Stimulated activated CD4-positive, alpha-beta T cell treated with anti-CD3 and anti-CD28 coated beads, TNF-alpha, amount 100 ng/mL, for 48 hours (primary cell): ENCODE results near the gene DNAJC22.

ENCODE experiments used
- DNase-seq, 3 donors: peaks; one replicate each; pipeline ENCODE4 v3.0.0-alpha.2; 2020; ENCODE audit warnings: low read depth in 3 of 3

The DNAJC22 gene

DNA sequence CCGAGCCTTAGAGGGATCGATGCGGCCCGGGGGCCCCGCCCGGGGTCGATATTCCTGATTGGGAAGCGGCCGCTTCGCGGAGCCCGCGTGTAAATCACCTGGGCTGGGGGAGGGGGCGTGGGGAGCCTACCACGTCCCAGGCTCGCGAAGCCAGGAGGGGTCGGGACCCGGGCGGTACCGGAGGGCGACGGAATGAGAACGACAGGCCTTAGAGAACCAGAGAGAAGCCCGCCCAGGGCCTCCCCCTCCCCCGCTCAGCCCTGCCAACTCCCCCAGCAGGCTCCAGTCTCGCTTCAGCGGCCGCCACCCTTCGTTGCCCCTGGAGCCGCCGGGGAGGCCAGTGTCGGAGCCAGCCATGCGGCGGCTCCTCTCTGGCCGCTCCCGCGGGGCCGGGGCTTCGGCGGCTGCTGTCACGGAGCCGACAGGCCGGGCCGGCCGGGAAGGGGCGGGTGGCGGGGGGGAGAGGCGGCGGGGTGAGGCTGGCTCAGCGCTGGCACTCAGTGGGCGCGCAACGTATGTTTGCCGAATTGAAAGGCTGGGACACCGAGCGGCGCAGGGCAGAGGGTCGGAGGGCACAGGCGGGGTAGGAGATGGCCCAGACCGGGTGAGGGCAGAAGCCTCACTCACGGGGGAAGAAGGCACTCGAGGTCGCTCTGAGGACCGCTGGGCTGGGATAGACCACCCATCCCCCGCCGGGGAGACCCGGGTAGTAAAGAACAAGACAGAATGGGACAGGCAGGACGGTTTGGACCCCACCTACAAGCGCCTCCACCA is 1.4 kb upstream of the DNAJC22 start:
- no peak for DNase-seq

DNA sequence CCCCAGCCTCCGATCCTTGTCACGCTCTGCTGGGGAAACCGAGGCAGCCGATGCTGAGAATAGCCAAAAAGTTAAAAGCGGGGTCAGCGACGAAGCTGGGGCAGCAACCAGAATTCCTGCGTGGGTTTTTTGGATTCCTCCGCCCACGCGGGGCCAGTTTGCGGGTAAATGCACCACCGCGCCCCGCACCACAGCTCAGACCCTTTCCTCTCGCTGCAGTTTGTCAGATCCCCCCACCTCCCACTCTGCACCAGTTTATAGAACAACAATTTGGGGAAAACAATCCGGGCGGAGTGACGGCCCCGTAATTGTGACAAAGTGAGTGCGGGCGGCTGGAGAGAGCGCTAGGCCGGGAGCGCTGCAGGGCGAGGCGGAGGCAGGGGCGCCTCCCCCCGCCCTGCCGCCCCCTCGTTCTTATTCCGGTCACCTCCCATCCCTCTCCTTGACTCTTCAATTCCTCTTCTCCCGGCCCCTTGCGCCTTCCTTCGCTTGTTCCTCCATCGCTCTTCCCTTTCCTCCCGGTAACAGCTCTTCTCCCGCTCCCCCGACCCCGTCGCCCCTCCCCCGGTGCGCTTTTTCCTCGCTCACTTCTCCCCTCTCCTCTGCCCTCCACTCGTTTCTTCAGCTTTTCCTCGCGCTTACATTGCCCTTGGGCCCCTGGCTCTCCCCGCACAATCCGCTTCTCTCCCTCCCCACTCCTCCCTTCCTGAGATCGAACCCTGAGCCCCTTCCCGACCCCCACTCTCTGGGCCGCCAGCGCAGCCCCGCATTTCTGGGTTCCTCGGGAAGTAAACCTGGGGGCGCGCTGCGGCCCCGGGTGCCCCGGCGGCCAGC is 646 bp upstream of the DNAJC22 start:
- no peak for DNase-seq

DNA sequence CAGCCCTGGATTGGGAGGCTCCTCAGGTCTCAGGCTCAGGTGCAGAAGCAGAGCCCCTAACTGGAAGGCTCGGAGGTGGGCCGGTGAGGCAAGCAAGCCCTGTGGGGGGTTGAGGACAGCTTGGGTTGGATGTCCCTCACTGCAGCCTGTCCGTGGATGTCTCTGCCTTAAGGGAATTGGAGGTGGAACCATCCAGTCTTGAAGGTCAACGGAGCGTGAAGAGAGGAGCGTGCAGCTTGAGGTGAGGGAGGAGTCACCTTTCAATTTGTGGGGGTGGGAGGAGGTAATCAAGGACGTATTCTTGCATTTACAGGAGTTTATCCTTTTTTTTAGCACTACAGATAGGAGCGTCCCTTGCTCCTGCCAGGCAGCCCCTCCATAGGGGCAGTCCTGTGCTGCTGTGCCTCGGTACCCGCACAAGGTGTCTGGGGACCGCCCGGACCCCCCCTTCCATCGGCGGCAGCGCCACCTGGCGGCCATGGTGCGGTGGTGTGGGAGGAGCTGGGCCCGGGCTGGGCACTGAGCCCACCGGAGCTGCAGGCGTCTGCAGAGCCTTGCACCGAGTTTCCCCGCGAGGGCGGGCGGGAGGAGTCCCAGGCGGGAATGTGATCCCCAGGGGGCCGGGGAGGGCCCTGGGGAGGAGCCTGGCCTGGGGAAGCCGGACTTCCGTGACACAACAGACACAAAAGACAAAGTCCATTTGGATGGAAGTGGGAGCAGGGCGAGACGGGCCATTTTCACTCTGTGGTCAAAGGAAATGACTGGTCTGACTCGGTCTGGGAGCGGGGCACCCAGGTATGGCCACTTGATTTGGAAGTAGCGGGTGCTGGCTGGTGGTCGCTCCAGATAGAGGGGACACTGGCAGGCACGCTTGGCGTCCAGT is 864 bp downstream of the DNAJC22 start:
- peak; percentile 46 to 72 (median 68) for DNase-seq

DNA sequence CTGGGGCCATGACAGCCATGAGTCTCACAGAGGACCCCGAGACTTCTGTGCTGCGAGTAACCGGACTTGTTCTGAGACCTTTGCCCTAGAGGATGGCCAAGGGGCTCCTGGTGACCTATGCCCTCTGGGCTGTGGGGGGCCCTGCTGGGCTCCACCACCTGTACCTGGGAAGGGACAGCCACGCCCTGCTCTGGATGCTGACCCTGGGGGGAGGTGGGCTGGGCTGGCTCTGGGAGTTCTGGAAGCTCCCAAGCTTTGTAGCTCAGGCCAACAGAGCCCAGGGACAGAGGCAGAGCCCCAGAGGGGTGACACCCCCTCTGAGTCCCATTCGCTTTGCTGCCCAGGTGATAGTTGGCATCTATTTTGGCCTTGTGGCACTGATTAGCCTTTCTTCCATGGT is 2.1 kb downstream of the DNAJC22 start:
- DNase-seq, result no peak

DNA sequence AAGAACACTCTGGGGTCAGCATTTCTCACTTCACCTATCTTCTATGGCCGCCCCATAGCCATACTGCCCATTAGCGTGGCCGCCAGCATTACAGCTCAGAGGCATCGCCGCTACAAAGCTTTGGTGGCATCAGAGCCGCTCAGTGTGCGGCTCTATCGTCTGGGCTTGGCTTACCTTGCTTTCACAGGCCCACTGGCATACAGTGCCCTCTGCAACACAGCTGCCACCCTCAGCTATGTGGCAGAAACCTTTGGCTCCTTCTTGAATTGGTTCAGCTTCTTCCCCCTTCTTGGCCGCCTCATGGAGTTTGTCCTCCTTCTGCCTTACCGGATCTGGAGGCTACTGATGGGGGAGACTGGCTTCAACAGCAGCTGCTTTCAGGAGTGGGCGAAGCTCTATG is 2.6 kb downstream of the DNAJC22 start:
- DNase-seq, result no peak

DNA sequence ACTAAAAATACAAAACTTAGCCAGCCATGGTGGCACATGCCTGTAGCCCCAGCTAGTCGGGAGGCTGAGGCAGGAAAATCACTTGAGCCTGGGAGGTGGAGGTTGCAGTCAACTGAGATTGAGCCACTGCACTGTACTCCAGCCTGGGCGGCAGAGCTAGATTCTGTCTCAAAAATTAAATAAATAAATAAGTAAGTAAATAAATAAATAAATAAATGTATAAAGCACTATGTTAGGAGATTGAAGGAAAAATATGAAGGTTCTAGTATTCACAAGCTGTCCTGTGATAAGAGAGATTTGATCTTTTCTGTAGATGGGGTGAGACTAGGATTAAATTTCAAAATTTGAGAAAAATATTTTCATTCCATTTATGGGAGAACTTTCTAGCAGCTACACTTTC is 5.7 kb downstream of the DNAJC22 start:
- DNase-seq, result no peak

DNA sequence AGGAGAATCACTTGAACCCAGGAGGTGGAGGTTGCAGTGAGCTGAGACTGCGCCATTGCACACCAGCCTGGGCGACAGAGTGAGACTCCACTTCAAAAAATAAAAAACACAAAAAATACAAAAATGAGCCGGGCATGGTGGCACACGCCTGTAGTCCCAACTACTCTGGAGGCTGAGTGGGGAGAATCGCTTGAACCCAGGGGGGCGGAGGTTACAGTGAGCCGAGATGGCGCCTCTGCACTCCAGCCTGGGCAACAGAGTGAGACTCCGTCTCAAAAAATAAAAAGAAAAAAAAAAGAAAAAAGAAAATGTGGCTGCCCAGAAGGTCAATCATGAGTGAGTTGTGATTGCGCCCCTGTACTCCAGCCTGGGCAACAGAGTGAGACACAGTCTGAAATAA is 9.2 kb downstream of the DNAJC22 start:
- DNase-seq, result no peak

DNA sequence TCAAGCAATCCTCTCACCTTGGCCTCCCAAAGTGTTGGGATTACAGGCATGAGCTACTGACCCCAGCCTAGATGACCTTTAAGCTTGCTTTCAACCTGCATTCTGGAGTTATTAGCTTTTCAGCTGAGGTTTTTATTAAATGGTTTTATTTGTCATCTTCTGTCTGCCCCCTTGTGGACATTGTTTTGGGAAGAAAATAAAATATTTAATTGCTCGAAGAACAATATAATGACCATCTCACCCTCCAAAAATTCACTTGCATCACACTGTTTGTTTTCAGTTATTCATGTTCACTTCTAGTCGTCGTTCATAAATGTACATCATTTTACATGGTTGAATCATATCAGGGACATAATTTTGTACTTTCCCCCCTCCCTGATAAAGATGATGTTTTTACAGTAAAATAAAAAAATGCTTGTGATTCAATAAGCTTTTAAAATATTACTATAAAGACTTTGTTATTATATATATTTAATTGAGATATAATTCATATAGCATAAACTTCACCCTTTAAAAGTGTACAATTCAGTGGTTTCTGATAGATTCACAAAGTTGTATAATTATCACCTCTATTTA is 10.5 kb downstream of the DNAJC22 start:
- DNase-seq, result no peak

DNA sequence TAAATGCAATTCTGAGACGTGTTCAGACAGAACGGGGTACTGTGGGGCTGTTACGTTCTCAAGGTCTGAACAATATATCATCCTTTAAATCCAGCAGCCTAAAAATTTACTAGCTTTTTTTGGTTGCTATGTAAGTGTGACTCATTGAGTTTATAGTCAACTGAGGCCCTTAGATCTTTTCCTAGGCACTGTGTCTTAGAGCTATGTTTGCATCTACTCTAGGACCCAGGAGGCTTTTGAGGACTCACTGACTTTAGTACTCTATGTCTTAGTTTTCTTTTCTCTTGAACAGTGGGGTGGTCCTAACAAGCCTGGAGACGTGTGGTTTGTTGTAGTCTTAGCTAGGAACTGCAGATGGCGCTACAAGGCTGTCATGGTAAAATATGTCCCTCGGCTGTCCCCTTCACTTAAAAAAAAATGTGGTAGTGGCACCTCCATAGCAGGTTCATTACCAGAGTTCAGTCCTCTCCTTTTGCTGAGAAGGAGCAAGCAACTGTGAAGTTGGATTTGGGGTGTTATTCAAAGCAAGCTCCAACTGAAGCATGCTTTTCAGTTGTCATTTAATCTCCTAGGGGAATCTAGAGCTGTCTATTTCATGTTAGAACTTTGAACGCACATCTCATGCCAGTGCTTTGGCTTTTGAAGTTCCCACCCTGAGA is 11.9 kb downstream of the DNAJC22 start:
- no peak for DNase-seq

DNA sequence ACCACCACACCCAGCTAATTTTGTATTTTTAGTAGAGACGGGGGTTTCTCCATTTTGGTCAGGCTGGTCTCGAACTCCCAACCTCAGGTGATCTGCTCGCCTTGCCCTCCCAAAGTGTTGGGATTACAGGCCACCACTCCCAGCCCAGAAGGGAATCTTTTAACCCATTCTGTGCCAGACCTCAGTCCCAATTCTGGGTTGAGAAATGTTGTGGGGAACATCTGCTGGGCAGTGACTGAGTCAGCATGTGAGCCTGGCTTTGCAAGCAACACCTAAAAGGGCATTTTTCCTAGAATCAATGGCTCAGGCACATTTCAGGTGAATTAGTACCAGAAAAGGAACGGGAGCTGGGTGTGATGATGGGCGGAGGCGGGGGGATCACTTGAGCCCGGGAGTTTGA is 13.0 kb downstream of the DNAJC22 start:
- DNase-seq, result no peak

DNA sequence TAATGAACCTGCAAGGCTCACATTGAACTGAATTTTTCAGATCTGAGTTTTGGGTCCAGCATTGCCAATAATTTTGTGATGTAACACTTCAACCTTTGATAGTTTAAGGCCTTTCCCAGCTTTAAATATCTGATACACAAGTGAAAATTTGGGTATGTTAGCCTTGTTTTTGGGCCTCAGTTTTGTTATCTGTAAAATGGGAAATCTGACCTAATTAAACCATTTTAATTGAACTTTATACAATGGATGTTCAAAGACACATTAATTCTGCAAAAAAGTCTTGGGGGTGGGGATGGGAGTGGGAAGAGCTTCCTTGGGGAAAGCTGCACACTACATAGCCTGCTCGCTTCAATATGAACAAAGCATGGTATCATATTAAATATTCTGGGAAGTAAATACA is 15.4 kb downstream of the DNAJC22 start:
- no peak for DNase-seq

DNA sequence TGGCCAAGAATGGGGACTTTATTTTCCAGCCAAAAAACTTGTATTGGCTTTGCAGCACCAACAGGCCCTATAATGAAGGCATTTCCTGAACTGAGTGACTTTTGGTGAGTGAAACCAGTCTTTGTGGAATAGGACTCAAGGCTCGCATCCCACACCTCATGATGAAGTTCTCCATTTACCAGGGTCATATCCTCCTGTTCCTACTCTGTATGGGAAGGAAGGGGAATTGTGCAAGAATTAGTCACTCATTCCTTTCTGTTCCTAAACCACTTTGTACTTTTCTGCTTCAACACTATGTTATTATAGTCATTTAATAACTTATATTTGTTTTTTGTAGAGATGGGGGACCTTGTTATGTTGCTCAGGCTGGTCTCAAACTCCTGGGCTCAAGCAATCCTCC is 18.3 kb downstream of the DNAJC22 start:
- DNase-seq, result no peak

DNA sequence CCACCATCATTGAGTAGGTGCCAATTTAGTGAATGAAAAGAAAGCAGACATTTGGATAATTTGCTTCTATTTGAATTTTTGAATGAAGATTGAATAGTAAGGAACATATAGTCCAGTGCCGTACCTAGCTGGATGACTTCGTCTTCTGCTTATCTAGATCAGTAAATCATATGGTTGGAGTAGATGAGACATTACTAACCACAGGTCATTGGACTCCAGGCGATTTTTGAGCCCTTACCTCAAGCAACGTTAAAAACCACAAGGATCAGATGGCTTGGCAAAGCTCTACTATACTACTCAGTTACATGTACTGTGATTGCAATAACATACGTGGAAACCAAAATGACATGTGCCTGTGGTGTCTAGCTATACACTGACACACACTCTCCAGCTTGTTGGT is 18.9 kb downstream of the DNAJC22 start:
- DNase-seq, result no peak

DNA sequence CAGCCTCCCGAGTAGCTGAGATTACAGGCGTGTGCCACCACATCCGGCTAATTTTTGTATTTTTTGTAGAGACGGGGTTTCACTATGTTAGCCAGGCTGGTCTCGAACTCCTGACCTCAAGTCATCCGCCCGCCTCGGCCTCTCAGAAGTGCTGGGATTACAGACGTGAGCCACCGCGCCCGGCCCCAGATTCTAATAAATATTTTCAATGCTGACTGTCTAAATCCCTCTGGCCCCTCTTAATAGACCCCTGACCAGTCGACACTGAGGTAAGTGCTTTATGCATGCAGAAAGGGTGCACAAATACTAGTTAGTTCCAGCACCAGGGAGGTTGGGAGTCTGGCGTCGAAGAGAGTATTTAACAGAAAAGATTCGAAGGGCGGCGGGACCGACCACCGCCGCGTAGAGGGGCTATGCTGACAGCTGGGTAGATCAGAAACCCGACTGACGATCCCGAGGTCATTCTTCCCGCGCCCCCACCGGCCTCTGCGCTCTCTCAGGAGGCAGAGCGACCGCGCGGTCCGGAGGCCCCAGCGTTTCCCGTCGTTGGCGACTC is 19.5 kb downstream of the DNAJC22 start:
- DNase-seq, result no peak

DNA sequence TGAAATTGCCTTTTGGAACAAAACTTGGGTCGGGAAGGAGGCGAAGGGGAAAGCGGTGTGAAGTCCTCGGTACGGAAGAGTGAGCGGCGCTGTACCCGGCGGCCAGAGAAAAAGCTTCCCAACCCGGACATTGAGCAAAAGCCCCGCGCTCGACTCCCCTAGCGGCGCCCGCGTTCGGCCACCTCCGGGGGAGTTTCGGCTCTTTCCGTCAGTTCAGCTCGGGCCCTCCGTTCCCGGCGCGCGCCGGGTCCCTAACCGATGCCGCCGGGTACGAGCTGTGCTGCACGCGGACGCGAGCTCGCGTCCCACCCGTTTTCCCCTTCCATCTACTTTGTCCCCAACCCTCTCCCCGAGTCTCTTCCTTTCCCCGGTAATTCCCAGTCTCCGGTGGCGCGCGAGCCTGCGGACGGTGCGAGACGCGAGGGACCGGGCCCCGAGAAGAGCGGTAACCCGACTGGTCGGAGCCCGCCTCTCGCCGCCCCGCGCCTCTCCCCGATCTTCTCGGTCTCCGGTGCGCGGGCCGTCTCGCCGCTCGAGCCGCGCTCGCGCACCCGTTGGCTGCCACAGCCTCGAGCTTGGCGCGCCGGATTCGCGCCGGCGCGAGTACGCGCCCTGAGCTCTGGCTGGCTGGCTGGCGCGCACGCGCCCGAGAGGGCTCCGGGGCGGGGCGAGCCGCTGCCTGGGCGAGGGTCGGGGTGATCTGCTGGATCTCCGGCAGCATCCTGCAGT is 20.1 kb downstream of the DNAJC22 start:
- DNase-seq, result peak; percentile 79 to 91 (median 83)

DNA sequence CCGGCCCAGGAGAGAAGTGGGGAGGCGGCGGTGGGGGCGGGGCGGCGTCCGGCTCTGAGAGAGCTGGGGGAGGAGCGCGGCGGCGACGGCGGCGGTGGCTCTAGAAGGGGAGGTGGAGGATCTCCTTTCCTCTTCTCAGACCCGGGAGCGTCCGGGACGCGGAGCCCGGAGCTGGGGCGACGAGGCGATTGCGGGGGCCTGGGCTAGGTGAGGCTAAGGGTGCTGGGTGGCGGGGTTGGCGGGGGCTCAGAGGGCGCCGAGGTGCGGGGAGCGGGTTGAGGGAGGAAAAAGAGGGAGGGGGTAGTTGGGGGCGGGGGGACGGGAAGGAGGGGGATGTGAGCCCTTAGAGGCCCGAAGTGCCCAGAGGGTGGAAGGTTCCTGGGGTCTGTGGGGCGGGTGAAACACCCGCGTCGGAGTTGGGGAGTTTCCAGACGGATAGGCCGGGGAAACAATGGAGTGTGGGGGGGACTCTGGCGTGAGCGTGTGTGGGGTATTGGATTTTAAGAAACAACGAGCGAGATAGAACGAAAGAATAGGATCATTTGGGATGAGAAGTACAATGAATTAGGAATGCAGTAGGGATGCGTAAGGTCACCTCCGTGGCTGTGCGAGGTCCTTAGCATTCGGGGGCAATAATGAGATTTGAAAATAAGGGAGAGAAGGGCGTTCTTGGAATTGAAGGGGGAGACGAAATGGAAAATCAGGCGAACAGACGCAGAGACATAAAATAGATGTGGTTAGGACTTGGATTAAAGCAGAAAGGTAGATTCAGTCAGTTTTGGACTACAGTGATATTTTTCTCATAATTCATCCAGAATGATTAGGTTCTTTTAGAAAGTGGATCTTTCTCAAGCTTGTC is 20.9 kb downstream of the DNAJC22 start, which contains the start of gene SPATS2:
Gene SPATS2, plus strand, starts transcription at position 82 of the 859 bp plus-strand sequence. CDS start 93,551 bp downstream, outside the sequence.
- no peak for DNase-seq

DNA sequence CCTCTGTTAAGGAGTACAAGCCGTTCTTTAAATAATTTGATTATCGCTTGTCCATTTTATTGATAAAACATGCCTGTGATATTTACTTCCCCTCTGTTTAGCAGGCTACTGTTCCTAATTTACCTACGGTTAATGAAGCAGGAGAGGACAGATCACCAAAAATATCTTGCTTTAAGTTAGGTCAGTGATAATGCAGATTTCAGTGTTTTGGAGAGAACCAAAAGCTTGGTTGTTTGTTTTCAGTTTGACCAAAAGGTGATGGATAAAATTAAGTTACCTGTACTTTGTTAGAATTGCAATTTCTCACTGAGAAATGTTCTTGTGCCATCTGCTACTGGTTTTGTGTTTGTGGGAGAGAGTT is 21.5 kb downstream of the DNAJC22 start:
- no peak for DNase-seq

DNA sequence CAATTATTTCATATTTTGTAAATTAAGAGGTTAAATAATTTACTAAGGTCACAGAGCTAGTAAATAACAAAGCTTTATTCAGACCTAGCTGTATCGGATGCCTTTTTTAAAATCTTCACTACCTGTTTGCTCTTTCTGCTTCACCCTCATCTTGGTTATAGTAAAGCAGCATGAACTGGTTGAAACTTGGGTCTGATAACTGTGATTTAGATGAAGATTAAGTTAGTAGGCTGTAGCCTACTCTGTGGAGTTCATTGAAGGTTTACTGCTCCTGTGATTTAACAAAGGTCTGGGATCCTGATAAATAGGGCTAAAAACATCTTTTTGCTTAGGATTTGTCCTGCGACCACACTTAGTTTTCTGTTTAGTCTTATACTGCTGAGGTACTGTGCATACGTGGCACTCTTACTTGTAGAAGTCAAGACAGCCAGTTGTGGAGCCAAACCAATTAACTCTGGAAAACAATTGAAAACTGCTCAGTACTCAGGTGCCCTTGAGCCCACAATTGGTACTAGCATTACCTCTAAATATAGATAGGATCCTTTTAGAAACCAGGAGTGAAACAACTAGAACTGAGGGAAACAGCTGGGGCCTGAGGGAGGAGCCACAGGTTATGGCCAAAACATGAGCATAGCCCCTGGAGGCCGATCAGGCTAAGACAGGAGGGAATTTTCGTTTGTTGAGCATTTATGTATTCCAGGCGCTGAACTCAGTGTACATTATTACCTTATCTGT is 22.9 kb downstream of the DNAJC22 start:
- DNase-seq, result no peak

DNA sequence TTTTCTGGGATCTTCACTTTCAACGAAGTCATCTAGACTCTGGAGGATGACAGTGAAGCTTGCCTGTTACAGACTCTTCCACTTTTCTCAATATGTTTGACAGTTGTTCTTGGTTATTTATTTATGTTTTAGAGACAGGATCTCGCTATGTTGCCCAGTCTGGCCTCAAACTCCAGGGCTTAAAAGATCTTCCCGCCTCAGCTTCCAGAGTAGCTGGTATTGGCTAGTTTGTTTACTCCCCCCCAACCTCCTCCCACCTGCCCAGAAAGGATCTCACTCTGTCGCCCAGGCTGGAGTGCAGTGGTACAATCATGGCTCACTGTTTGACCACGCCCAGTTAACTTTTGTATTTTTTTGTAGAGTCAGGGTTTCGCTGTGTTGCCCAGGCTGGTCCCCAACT is 23.9 kb downstream of the DNAJC22 start:
- DNase-seq, result no peak
